SK-N-SH treated with all-trans-retinoic acid at 6 μM for 48 hours (cell line): ENCODE measurements around the gene CDHR4.
"Not testable (repeated sequence)": the region's sequence is repeated elsewhere in the genome, so short reads cannot be mapped to it uniquely, and the experiment has no call there.

Experiments
- ATAC-seq: fragments of 200-7000 bp; cut with Tn5 transposase; 3 replicates; pipeline ENCODE4 v1.9.1; 2020; ENCODE audit warnings: mild to moderate bottlenecking, moderate library complexity
- ARNTL ChIP-seq: fragments of 450-650 bp; formaldehyde crosslinking; IDR thresholded peaks from 2 replicates; pipeline ENCODE4 v1.5.0; 2020; ENCODE audit warnings: low read depth, mild to moderate bottlenecking, moderate library complexity, borderline replicate concordance
- BACH2 ChIP-seq: fragments of 250-450 bp; sonication (Bioruptor Pico); IDR thresholded peaks from 2 replicates; pipeline ENCODE4 v1.9.0; 2021; ENCODE audit warnings: mild to moderate bottlenecking, borderline replicate concordance
- CREB5 ChIP-seq: fragments of 250-450 bp; sonication (Bioruptor Pico); IDR thresholded peaks from 2 replicates; pipeline ENCODE4 v1.5.1; 2020; ENCODE audit warnings: low read depth, mild to moderate bottlenecking, moderate library complexity
- CSDC2 ChIP-seq: fragments of 250-450 bp; sonication (Bioruptor Pico); IDR thresholded peaks from 2 replicates; pipeline ENCODE4 v1.5.0; 2020; ENCODE audit warnings: mild to moderate bottlenecking, moderate library complexity
- ESRRG ChIP-seq: fragments of 250-450 bp; sonication (Bioruptor Pico); IDR thresholded peaks from 2 replicates; pipeline ENCODE4 v1.6.1; 2021; ENCODE audit warnings: mild to moderate bottlenecking
- PATZ1 ChIP-seq: fragments of 250-450 bp; sonication (Bioruptor Pico); IDR thresholded peaks from 2 replicates; pipeline ENCODE4 v1.8.0; 2020; ENCODE audit warnings: mild to moderate bottlenecking, moderate library complexity, borderline replicate concordance
- PPARA ChIP-seq: fragments of 250-450 bp; sonication (Bioruptor Pico); IDR thresholded peaks from 2 replicates; pipeline ENCODE4 v1.5.0; 2020; ENCODE audit warnings: mild to moderate bottlenecking, borderline replicate concordance
- SNAI2 ChIP-seq: fragments of 250-450 bp; sonication (Bioruptor Pico); IDR thresholded peaks from 2 replicates; pipeline ENCODE4 v1.5.0; 2020; ENCODE audit warnings: mild to moderate bottlenecking, moderate library complexity
- ZFP3 ChIP-seq: fragments of 250-450 bp; sonication (Bioruptor Pico); IDR thresholded peaks from 2 replicates; pipeline ENCODE4 v1.5.0; 2020; ENCODE audit warnings: mild to moderate bottlenecking, moderate library complexity
- ZNF565 ChIP-seq: fragments of 450-650 bp; formaldehyde crosslinking; conservative IDR thresholded peaks from 2 replicates; pipeline ENCODE4 v1.5.0; 2020; ENCODE audit warnings: low read depth, mild to moderate bottlenecking, moderate library complexity
- ZNF70 ChIP-seq: fragments of 450-650 bp; formaldehyde crosslinking; IDR thresholded peaks from 2 replicates; pipeline ENCODE4 v1.5.0; 2020; ENCODE audit warnings: mild to moderate bottlenecking, moderate library complexity
- ZNF8 ChIP-seq: fragments of 450-650 bp; formaldehyde crosslinking; IDR thresholded peaks from 2 replicates; pipeline ENCODE4 v1.5.0; 2020; ENCODE audit warnings: mild to moderate bottlenecking, moderate library complexity
- TF ChIP-seq, protein P1 (sequence below): fragments of 250-450 bp; sonication (Bioruptor Pico); IDR thresholded peaks from 2 replicates; pipeline ENCODE4 v1.5.1; 2021; ENCODE audit warnings: mild to moderate bottlenecking, moderate library complexity
- TF ChIP-seq, protein P2 (sequence below): fragments of 250-450 bp; sonication (Bioruptor Pico); IDR thresholded peaks from 2 replicates; pipeline ENCODE4 v1.8.0; 2021; ENCODE audit warnings: low read depth, mild to moderate bottlenecking, moderate library complexity, borderline replicate concordance
- TF ChIP-seq, protein P3 (sequence below): fragments of 250-450 bp; sonication (Bioruptor Pico); IDR thresholded peaks from 2 replicates; pipeline ENCODE4 v1.5.0; 2020; ENCODE audit warnings: mild to moderate bottlenecking, moderate library complexity

CDHR4 gene

DNA sequence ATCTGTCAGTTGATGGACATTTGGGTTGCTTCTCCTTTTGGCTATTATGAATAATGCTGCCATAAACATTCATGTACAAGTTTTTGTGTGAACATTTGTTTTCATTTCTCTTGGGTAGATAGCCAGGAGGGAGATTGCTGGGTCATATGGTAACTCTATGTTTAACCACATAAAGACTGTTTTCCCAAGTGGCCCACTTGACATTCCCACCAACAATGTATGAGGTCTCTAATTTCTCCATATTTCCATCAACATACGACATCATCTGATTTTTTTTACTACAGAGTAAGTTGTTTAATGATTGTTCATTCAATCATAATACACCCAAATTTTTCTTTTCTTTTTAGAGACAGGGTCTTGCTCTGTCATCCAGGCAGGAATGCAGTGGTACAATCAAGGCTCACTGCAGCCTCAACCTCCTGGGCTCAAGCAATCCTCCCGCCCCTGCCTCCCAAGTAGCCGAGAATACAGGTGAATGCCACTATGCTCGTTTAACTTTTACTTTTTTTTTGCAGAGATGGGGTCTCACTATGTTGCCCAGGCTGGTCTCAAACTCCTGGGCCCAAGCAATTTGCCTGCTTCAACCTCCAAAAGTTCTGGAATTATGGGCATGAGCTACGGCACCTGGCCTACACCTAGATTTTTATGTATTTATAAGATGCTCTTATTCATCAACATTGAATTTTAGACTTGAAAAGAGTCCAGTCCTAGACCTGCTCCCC lies 20.2 kb downstream of the CDHR4 start:
- TF ChIP-seq ESRRG (CRISPR knock-in tag) = no peak
- no peak for TF ChIP-seq ZNF565
- no peak for TF ChIP-seq SNAI2 (CRISPR knock-in tag)
- no peak for TF ChIP-seq PATZ1 (CRISPR knock-in tag)
- ATAC-seq = no peak

DNA sequence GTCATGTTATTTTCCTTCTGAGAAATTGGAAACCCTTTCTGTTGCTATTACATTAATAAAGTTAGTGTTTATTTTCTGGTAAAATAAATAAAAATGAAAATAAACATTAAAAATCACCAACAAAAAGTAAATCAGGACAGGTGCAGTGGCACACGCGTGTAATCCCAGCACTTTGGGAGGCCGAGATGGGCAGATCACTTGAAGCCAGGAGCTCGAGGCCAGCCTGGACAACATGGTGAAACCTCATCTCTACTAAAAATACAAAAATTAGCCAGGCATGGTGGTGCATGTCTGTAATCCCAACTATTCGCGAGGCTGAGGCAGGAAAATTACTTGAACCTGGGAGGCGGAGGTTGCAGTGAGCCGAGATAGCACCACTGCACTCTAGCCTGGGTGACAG lies 23.6 kb downstream of the CDHR4 start:
- not testable (repeated sequence) for ATAC-seq

GRCh38 chr3:49775538-49775937 lies 24.1 kb downstream of the CDHR4 start:
- peak; percentile 68 for ATAC-seq
- TF ChIP-seq BACH2 (no peak), ZNF8 (CRISPR knock-in tag) (no peak), PATZ1 (CRISPR knock-in tag) (no peak)

DNA sequence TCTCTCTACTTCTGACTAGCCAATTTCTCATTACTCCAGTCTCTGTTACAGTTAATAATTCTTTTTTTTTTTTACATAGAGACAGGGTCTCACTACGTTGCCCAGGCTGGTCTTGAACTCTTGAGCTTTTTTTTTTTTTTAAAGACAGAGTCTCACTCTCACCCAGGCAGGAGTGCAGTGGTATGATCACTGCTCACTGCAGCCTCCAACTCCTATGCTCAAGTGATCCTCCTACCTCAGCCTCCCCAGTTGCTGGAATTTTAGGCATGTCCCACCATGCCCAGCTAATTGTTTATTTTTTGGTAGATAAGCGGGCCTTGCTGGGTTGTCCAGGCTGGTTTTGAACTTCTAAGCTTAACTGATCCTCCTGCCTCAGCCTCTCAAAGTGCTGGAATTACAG lies 27.0 kb downstream of the CDHR4 start:
- ATAC-seq = no peak
- TF ChIP-seq CSDC2 (CRISPR knock-in tag) = no peak

GRCh38 chr3:49771340-49771938 lies 28.2 kb downstream of the CDHR4 start:
- no peak for ATAC-seq
- TF ChIP-seq ZNF8 (CRISPR knock-in tag) (no peak), PPARA (CRISPR knock-in tag) (no peak), ZNF70 (CRISPR knock-in tag) (no peak), CREB5 (CRISPR knock-in tag) (no peak), ZFP3 (CRISPR knock-in tag) (no peak), SNAI2 (CRISPR knock-in tag) (no peak), PATZ1 (CRISPR knock-in tag) (no peak), ARNTL (CRISPR knock-in tag) (no peak)
- TF ChIP-seq, protein P1, sequence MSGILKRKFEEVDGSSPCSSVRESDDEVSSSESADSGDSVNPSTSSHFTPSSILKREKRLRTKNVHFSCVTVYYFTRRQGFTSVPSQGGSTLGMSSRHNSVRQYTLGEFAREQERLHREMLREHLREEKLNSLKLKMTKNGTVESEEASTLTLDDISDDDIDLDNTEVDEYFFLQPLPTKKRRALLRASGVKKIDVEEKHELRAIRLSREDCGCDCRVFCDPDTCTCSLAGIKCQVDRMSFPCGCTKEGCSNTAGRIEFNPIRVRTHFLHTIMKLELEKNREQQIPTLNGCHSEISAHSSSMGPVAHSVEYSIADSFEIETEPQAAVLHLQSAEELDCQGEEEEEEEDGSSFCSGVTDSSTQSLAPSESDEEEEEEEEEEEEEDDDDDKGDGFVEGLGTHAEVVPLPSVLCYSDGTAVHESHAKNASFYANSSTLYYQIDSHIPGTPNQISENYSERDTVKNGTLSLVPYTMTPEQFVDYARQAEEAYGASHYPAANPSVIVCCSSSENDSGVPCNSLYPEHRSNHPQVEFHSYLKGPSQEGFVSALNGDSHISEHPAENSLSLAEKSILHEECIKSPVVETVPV (CRISPR knock-in tag) = no peak
- TF ChIP-seq, protein P2, sequence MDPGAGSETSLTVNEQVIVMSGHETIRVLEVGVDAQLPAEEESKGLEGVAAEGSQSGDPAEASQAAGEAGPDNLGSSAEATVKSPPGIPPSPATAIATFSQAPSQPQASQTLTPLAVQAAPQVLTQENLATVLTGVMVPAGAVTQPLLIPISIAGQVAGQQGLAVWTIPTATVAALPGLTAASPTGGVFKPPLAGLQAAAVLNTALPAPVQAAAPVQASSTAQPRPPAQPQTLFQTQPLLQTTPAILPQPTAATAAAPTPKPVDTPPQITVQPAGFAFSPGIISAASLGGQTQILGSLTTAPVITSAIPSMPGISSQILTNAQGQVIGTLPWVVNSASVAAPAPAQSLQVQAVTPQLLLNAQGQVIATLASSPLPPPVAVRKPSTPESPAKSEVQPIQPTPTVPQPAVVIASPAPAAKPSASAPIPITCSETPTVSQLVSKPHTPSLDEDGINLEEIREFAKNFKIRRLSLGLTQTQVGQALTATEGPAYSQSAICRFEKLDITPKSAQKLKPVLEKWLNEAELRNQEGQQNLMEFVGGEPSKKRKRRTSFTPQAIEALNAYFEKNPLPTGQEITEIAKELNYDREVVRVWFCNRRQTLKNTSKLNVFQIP = no peak
- TF ChIP-seq, protein P3, sequence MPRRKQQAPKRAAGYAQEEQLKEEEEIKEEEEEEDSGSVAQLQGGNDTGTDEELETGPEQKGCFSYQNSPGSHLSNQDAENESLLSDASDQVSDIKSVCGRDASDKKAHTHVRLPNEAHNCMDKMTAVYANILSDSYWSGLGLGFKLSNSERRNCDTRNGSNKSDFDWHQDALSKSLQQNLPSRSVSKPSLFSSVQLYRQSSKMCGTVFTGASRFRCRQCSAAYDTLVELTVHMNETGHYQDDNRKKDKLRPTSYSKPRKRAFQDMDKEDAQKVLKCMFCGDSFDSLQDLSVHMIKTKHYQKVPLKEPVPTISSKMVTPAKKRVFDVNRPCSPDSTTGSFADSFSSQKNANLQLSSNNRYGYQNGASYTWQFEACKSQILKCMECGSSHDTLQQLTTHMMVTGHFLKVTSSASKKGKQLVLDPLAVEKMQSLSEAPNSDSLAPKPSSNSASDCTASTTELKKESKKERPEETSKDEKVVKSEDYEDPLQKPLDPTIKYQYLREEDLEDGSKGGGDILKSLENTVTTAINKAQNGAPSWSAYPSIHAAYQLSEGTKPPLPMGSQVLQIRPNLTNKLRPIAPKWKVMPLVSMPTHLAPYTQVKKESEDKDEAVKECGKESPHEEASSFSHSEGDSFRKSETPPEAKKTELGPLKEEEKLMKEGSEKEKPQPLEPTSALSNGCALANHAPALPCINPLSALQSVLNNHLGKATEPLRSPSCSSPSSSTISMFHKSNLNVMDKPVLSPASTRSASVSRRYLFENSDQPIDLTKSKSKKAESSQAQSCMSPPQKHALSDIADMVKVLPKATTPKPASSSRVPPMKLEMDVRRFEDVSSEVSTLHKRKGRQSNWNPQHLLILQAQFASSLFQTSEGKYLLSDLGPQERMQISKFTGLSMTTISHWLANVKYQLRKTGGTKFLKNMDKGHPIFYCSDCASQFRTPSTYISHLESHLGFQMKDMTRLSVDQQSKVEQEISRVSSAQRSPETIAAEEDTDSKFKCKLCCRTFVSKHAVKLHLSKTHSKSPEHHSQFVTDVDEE (CRISPR knock-in tag) = no peak
